Upper lobe of right lung (tissue), 1 donor: ENCODE measurements around the gene PPIP5K1. TPM values are rescaled to one million over a fixed set of nuclear protein-coding genes. Genes with fewer than 3 reads are reported as not detected.

Source experiments
- ATAC-seq: fragments of 200-7000 bp; cut with Tn5 transposase; one replicate; pipeline ENCODE4 v1.9.1; 2020; ENCODE audit warnings: mild to moderate bottlenecking, moderate library complexity
- DNase-seq: peaks from one replicate; pipeline ENCODE4 v3.0.0-alpha.2; 2020
- H3K27ac ChIP-seq: fragments of 200-600 bp; one replicate; pipeline ENCODE4 v1.8.0; 2022
- H3K27me3 ChIP-seq: fragments of 200-600 bp; one replicate; pipeline ENCODE4 v1.8.0; 2022; ENCODE audit warnings: mild to moderate bottlenecking
- H3K36me3 ChIP-seq: fragments of 200-600 bp; one replicate; pipeline ENCODE4 v1.8.0; 2022
- H3K4me1 ChIP-seq: fragments of 200-600 bp; one replicate; pipeline ENCODE4 v1.8.0; 2022
- H3K4me3 ChIP-seq: fragments of 200-600 bp; one replicate; pipeline ENCODE4 v1.8.0; 2022; ENCODE audit warnings: mild to moderate bottlenecking
- H3K9me3 ChIP-seq: fragments of 200-600 bp; one replicate; pipeline ENCODE4 v1.8.0; 2022
- CTCF ChIP-seq: fragments of 200-600 bp; IDR thresholded peaks from one replicate; pipeline ENCODE4 v1.8.0; 2022; ENCODE audit warnings: antibody characterized with exemption
- intact Hi-C: fragments of 100-400 bp; cut with DNase I; formaldehyde crosslinking; loops from one replicate; pipeline ENCODE4 v1.11.0; 2022
- total RNA-seq: library from RNA; stranded (reverse); fragmentation: NEBNext Ultra II Directional; extraction: Animal tissue kit (Norgen Biotek cat#: 25700); gene quantifications from one replicate; pipeline ENCODE4 v1.2.1, GENCODE V29; 2021
- donor health status: DM: no; HTN: yes; CAD: no; lungs with severe emphysema.

PPIP5K1 gene
- total RNA-seq, 1 donor from 2014 or later: 27.3 TPM

GRCh38 chr15:43527016-43527801 is 62.8 kb downstream of the PPIP5K1 start:
- no peak for ATAC-seq
- TF ChIP-seq CTCF: no peak
- H3K4me1 ChIP-seq: no peaks in the 10 kb centered on the region
- no peaks in the 10 kb centered on the region for H3K27me3 ChIP-seq
- intact Hi-C loops: no loop called here
- no peak for DNase-seq
- H3K36me3 ChIP-seq: no peaks in the 10 kb centered on the region
- H3K9me3 ChIP-seq: no peaks in the 10 kb centered on the region
- no peak overlapping the region for H3K27ac ChIP-seq
- H3K4me3 ChIP-seq: no peak overlapping the region

- DNase-seq (no peak), ATAC-seq (no peak)
- Histone ChIP-seq H3K27ac (no peak overlapping the region), H3K27me3 (no peaks in the 10 kb centered on the region), H3K36me3 (no peaks in the 10 kb centered on the region), H3K9me3 (no peaks in the 10 kb centered on the region), H3K4me1 (no peaks in the 10 kb centered on the region), H3K4me3 (no peak overlapping the region)
- no peak for TF ChIP-seq CTCF
- intact Hi-C loops: no loop called here
Measured at GRCh38 chr15:43526261-43526930, 63.6 kb downstream of the PPIP5K1 start.

- Histone ChIP-seq H3K36me3 (no peaks in the 10 kb centered on the region), H3K27ac (no peak overlapping the region), H3K27me3 (no peaks in the 10 kb centered on the region), H3K9me3 (no peaks in the 10 kb centered on the region), H3K4me3 (no peak overlapping the region), H3K4me1 (no peaks in the 10 kb centered on the region)
- no peak for TF ChIP-seq CTCF
- DNase-seq: no peak
- intact Hi-C loops: no loop called here
- no peak for ATAC-seq
Measured at GRCh38 chr15:43525131-43525530, 64.9 kb downstream of the PPIP5K1 start.

- H3K4me3 ChIP-seq: no peak overlapping the region
- H3K27me3 ChIP-seq: no peaks in the 10 kb centered on the region
- intact Hi-C loops: no loop called here
- no peaks in the 10 kb centered on the region for H3K4me1 ChIP-seq
- DNase-seq (no peak), ATAC-seq (no peak)
- no peaks in the 10 kb centered on the region for H3K36me3 ChIP-seq
- no peak for TF ChIP-seq CTCF
- H3K9me3 ChIP-seq: no peaks in the 10 kb centered on the region
- H3K27ac ChIP-seq: no peak overlapping the region
Measured at GRCh38 chr15:43524254-43524845, 65.7 kb downstream of the PPIP5K1 start.

GRCh38 chr15:43523646-43524045 is 66.4 kb downstream of the PPIP5K1 start:
- Histone ChIP-seq H3K36me3 (no peaks in the 10 kb centered on the region), H3K4me3 (no peak overlapping the region), H3K4me1 (no peaks in the 10 kb centered on the region), H3K27ac (no peak overlapping the region), H3K9me3 (no peaks in the 10 kb centered on the region), H3K27me3 (no peaks in the 10 kb centered on the region)
- no peak for ATAC-seq
- intact Hi-C loops: no loop called here
- DNase-seq: no peak
- TF ChIP-seq CTCF: no peak
